Epithelial cell of umbilical artery (primary cell): ENCODE data around the gene PILRB. TPM values are rescaled to one million over a fixed set of nuclear protein-coding genes. Genes with fewer than 3 reads are reported as not detected.

ENCODE experiments used
- total RNA-seq: library from RNA; depleted of rRNA; stranded (reverse); fragments of >200 nt; gene quantifications from 2 replicates; pipeline ENCODE4 v1.2.3, GENCODE V29; 2014

PILRB gene
- total RNA-seq: 3.9 and 6.4 TPM in 2 replicates

DNA sequence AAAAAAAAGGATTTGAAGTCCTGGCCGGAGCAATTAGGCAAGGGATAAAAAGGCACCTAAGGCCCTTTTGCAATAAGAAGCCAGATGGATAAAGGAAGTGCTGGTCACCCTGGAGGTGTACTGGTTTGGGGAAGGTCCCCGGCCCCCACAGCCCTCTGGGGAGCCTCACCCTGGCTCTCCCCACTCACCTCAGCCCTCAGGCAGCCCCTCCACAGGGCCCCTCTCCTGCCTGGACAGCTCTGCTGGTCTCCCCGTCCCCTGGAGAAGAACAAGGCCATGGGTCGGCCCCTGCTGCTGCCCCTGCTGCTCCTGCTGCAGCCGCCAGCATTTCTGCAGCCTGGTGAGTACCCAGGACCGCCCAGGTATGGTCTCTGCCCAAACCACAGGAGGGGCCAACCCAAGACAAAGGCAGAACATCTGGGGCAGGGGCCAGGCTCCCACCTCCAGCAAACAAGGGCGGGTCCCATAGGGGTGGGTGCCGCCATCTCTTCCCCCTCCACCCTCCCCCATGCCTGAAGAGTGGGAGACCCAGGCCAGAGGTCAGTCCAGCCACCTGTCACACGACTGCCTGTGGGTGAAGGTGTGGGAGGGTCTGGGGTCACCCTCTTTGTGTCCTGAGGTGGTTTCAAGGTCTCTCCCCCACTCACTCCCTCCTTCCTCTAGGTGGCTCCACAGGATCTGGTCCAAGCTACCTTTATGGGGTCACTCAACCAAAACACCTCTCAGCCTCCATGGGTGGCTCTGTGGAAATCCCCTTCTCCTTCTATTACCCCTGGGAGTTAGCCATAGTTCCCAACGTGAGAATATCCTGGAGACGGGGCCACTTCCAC is at the start of gene PILRB:
TSS of gene PILRB (plus strand) at position 91 of the 830 bp plus-strand sequence. CDS start at position 277, 186 bp downstream.

DNA sequence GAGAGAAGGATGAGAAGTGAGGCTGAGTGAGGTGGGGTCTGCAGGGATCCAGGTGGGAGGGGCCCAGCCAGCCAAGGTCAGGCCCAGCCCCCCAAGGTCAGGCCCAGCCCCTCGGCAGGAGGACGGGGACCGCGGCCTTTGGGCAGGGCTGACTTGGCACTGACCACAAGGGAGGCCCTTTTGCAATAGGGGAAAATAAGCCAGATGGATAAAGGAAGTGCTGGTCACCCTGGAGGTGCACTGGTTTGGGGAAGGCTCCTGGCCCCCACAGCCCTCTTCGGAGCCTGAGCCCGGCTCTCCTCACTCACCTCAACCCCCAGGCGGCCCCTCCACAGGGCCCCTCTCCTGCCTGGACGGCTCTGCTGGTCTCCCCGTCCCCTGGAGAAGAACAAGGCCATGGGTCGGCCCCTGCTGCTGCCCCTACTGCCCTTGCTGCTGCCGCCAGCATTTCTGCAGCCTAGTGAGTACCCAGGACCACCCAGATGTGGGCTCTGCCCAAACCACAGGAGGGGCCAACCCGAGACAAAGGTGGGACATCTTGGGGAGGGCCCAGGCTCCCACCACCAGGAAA is 15.4 kb downstream of the PILRB start, which contains the start of gene PILRA:
TSS of gene PILRA (plus strand) at position 227 of the 571 bp plus-strand sequence. CDS start at position 397, 170 bp downstream.

Other genes with a start within 250 kb of the PILRB start
- 31.2 and 32.5 TPM in 2 replicates for gene TAF6, start 238.8 kb upstream of the PILRB start, total RNA-seq
- gene CNPY4, start 238.5 kb upstream of the PILRB start, total RNA-seq: 30.5 and 50.3 TPM in 2 replicates
- gene MBLAC1, start 231.2 kb upstream of the PILRB start, total RNA-seq: 2.7 and 2.9 TPM in 2 replicates
- gene LAMTOR4, start 209.2 kb upstream of the PILRB start, total RNA-seq: 134 and 148 TPM in 2 replicates
- gene TRAPPC14, start 199.4 kb upstream of the PILRB start, total RNA-seq: 5.5 and 6.2 TPM in 2 replicates
- 0.61 and 0.65 TPM in 2 replicates for gene GAL3ST4, start 189.5 kb upstream of the PILRB start, total RNA-seq
- 6.8 and 7.0 TPM in 2 replicates for gene GPC2, start 180.7 kb upstream of the PILRB start, total RNA-seq
- 0.65 and 1.1 TPM in 2 replicates for gene STAG3, start 180.2 kb upstream of the PILRB start, total RNA-seq
- not detected in 2 replicates for gene PVRIG, start 138.2 kb upstream of the PILRB start, total RNA-seq
- gene SPDYE3, start 50.4 kb upstream of the PILRB start, total RNA-seq: not detected in 2 replicates
- gene PILRA, start 15.4 kb downstream of the PILRB start, total RNA-seq: not detected in 2 replicates
- gene ZCWPW1, start 70.6 kb downstream of the PILRB start, total RNA-seq: 0.32 and 0.76 TPM in 2 replicates
- 26.6 and 32.1 TPM in 2 replicates for gene MEPCE, start 71.7 kb downstream of the PILRB start, total RNA-seq
- gene PPP1R35, start 78.4 kb downstream of the PILRB start, total RNA-seq: 23.4 and 33.0 TPM in 2 replicates
- 0.30 and 0.32 TPM in 2 replicates for gene SPACDR, start 106.1 kb downstream of the PILRB start, total RNA-seq
- gene TSC22D4, start 121.1 kb downstream of the PILRB start, total RNA-seq: 17.3 and 17.5 TPM in 2 replicates
- 0.65 and 2.6 TPM in 2 replicates for gene NYAP1, start 125.8 kb downstream of the PILRB start, total RNA-seq
- 6.2 and 11.7 TPM in 2 replicates for gene AGFG2, start 181.1 kb downstream of the PILRB start, total RNA-seq
- gene SAP25, start 215.8 kb downstream of the PILRB start, total RNA-seq: not detected in 2 replicates
- 9.3 and 13.3 TPM in 2 replicates for gene LRCH4, start 228.0 kb downstream of the PILRB start, total RNA-seq
- gene FBXO24, start 228.2 kb downstream of the PILRB start, total RNA-seq: under 0.01 and 0.15 TPM in 2 replicates
- 0.32 and 0.61 TPM in 2 replicates for gene PCOLCE, start 244.2 kb downstream of the PILRB start, total RNA-seq